WTC11 (cell line): ENCODE measurements around the gene RAI1.

ENCODE experiments used
- GTF2I ChIP-seq: fragments of 250-450 bp; sonication (Bioruptor Pico); conservative IDR thresholded peaks from 2 replicates; pipeline ENCODE4 v1.4.0; 2021; ENCODE audit warnings: mild to moderate bottlenecking
- KAT7 ChIP-seq: sonication (generic); formaldehyde crosslinking; IDR thresholded peaks from 2 replicates; pipeline ENCODE4 v1.8.1; 2023; ENCODE audit warnings: missing genetic modification reagents, mild to moderate bottlenecking, borderline replicate concordance
- SP1 ChIP-seq: sonication (generic); formaldehyde crosslinking; conservative IDR thresholded peaks from 2 replicates; pipeline ENCODE4 v1.8.1; 2022; ENCODE audit warnings: missing genetic modification reagents
- TCF7 ChIP-seq: sonication (generic); formaldehyde crosslinking; IDR thresholded peaks from 2 replicates; pipeline ENCODE4 v1.8.0; 2022; ENCODE audit warnings: mild to moderate bottlenecking, low read depth, missing genetic modification reagents, moderate library complexity
- ZNF416 ChIP-seq: fragments of 250-450 bp; sonication (Bioruptor Pico); IDR thresholded peaks from 2 replicates; pipeline ENCODE4 v1.9.0; 2021; ENCODE audit warnings: mild to moderate bottlenecking, inconsistent platforms
- ZNF423 ChIP-seq: fragments of 250-450 bp; sonication (Bioruptor Pico); IDR thresholded peaks from 2 replicates; pipeline ENCODE4 v2.1.2; 2022; ENCODE audit warnings: mild to moderate bottlenecking, moderate library complexity
- TF ChIP-seq, protein P1 (sequence below): fragments of 200-600 bp; IDR thresholded peaks from 2 replicates; pipeline ENCODE4 v1.8.0; 2022; ENCODE audit warnings: antibody characterized with exemption
- TF ChIP-seq, protein P2 (sequence below): sonication (generic); formaldehyde crosslinking; IDR thresholded peaks from 2 replicates; pipeline ENCODE4 v1.8.0; 2023; ENCODE audit warnings: mild to moderate bottlenecking, missing genetic modification reagents
- TF ChIP-seq, protein P3 (sequence below): fragments of 250-450 bp; sonication (Bioruptor Pico); IDR thresholded peaks from 2 replicates; pipeline ENCODE4 v2.1.2; 2022; ENCODE audit warnings: mild to moderate bottlenecking, moderate library complexity
- TF ChIP-seq, protein P4 (sequence below): sonication (generic); formaldehyde crosslinking; IDR thresholded peaks from 2 replicates; pipeline ENCODE4 v1.8.1; 2023; ENCODE audit warnings: mild to moderate bottlenecking, moderate library complexity, missing genetic modification reagents
- TF ChIP-seq, protein P5 (sequence below): sonication (generic); formaldehyde crosslinking; IDR thresholded peaks from 2 replicates; pipeline ENCODE4 v1.8.1; 2022; ENCODE audit warnings: low read depth, missing genetic modification reagents, borderline replicate concordance

DNA sequence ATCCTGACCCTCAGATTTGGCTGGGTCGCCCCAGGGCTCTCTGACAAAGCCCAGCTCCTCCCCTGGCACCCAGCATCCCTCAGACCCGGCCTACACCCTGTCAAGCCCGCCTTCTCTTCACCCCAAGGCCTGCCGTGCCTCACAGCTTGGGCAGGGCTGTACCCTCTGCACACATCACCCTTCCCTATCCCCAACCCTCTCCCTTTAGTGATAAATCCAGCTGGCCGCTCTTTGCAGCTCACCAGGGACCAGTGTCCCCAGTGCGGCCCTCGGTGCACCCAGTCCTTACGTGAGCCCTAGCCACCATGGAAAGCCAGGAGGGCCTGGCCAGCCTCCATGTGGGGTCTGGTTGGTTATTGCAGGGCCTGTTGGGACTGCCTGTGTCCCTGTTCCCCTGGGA, 74.5 kb downstream of the RAI1 start:
- TF ChIP-seq ZNF416 (CRISPR knock-in tag) (no peak), KAT7 (CRISPR knock-in tag) (no peak), SP1 (CRISPR knock-in tag) (no peak), GTF2I (no peak), ZNF423 (CRISPR knock-in tag) (no peak), TCF7 (no peak)
- TF ChIP-seq, protein P1, sequence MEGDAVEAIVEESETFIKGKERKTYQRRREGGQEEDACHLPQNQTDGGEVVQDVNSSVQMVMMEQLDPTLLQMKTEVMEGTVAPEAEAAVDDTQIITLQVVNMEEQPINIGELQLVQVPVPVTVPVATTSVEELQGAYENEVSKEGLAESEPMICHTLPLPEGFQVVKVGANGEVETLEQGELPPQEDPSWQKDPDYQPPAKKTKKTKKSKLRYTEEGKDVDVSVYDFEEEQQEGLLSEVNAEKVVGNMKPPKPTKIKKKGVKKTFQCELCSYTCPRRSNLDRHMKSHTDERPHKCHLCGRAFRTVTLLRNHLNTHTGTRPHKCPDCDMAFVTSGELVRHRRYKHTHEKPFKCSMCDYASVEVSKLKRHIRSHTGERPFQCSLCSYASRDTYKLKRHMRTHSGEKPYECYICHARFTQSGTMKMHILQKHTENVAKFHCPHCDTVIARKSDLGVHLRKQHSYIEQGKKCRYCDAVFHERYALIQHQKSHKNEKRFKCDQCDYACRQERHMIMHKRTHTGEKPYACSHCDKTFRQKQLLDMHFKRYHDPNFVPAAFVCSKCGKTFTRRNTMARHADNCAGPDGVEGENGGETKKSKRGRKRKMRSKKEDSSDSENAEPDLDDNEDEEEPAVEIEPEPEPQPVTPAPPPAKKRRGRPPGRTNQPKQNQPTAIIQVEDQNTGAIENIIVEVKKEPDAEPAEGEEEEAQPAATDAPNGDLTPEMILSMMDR = no peak
- TF ChIP-seq, protein P2, sequence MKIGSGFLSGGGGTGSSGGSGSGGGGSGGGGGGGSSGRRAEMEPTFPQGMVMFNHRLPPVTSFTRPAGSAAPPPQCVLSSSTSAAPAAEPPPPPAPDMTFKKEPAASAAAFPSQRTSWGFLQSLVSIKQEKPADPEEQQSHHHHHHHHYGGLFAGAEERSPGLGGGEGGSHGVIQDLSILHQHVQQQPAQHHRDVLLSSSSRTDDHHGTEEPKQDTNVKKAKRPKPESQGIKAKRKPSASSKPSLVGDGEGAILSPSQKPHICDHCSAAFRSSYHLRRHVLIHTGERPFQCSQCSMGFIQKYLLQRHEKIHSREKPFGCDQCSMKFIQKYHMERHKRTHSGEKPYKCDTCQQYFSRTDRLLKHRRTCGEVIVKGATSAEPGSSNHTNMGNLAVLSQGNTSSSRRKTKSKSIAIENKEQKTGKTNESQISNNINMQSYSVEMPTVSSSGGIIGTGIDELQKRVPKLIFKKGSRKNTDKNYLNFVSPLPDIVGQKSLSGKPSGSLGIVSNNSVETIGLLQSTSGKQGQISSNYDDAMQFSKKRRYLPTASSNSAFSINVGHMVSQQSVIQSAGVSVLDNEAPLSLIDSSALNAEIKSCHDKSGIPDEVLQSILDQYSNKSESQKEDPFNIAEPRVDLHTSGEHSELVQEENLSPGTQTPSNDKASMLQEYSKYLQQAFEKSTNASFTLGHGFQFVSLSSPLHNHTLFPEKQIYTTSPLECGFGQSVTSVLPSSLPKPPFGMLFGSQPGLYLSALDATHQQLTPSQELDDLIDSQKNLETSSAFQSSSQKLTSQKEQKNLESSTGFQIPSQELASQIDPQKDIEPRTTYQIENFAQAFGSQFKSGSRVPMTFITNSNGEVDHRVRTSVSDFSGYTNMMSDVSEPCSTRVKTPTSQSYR (CRISPR knock-in tag) = no peak
- TF ChIP-seq, protein P3, sequence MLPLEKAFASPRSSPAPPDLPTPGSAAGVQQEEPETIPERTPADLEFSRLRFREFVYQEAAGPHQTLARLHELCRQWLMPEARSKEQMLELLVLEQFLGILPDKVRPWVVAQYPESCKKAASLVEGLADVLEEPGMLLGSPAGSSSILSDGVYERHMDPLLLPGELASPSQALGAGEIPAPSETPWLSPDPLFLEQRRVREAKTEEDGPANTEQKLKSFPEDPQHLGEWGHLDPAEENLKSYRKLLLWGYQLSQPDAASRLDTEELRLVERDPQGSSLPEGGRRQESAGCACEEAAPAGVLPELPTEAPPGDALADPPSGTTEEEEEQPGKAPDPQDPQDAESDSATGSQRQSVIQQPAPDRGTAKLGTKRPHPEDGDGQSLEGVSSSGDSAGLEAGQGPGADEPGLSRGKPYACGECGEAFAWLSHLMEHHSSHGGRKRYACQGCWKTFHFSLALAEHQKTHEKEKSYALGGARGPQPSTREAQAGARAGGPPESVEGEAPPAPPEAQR (CRISPR knock-in tag) = no peak
- TF ChIP-seq, protein P4, sequence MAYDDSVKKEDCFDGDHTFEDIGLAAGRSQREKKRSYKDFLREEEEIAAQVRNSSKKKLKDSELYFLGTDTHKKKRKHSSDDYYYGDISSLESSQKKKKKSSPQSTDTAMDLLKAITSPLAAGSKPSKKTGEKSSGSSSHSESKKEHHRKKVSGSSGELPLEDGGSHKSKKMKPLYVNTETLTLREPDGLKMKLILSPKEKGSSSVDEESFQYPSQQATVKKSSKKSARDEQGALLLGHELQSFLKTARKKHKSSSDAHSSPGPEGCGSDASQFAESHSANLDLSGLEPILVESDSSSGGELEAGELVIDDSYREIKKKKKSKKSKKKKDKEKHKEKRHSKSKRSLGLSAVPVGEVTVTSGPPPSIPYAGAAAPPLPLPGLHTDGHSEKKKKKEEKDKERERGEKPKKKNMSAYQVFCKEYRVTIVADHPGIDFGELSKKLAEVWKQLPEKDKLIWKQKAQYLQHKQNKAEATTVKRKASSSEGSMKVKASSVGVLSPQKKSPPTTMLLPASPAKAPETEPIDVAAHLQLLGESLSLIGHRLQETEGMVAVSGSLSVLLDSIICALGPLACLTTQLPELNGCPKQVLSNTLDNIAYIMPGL (CRISPR knock-in tag) = no peak
- TF ChIP-seq, protein P5, sequence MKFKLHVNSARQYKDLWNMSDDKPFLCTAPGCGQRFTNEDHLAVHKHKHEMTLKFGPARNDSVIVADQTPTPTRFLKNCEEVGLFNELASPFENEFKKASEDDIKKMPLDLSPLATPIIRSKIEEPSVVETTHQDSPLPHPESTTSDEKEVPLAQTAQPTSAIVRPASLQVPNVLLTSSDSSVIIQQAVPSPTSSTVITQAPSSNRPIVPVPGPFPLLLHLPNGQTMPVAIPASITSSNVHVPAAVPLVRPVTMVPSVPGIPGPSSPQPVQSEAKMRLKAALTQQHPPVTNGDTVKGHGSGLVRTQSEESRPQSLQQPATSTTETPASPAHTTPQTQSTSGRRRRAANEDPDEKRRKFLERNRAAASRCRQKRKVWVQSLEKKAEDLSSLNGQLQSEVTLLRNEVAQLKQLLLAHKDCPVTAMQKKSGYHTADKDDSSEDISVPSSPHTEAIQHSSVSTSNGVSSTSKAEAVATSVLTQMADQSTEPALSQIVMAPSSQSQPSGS (CRISPR knock-in tag) = no peak
